ENCODE data around the gene PTPRE.

PTPRE gene

DNA sequence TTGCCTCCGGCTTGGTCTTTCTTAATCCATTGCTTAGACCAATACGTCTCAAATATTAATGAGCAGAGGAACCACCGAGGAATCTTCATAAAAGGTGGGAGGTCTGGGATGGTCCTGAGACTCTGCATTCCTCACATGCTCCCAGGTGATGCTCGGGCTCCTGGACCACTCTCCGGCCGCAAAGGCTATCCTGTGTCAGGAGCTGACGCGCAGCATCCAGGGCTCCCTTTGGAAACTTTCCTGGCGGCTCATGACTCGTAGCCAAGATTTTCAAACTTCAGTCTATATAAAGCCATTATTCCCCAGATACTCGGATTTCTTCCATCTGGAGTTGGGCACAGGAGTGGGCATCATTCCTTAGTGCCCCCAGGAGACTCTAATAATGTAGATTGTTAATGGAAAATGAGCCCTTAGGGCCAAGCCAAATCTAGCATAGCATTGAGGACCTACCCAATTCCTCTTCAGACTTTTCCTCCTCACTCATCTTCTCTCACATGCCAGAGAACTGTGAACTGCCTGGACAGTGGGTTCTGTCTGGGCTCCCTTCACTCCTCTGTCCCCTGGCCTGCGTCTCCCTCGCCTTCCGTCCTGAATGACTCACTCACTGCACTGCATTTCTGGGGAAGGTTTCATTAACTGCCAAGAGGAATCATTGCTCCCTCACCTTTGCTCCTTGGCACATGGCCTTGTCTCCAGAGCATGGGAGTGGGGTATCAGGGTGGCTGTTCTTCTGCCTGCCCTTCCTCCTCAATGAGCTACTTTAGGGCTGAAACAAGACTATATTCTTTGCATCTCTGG lies 130.0 kb downstream of the PTPRE start:
- TF ChIP-seq ZFX (IDR thresholded peaks at IDR 0.05), result no peak
- TF ChIP-seq, protein P1, sequence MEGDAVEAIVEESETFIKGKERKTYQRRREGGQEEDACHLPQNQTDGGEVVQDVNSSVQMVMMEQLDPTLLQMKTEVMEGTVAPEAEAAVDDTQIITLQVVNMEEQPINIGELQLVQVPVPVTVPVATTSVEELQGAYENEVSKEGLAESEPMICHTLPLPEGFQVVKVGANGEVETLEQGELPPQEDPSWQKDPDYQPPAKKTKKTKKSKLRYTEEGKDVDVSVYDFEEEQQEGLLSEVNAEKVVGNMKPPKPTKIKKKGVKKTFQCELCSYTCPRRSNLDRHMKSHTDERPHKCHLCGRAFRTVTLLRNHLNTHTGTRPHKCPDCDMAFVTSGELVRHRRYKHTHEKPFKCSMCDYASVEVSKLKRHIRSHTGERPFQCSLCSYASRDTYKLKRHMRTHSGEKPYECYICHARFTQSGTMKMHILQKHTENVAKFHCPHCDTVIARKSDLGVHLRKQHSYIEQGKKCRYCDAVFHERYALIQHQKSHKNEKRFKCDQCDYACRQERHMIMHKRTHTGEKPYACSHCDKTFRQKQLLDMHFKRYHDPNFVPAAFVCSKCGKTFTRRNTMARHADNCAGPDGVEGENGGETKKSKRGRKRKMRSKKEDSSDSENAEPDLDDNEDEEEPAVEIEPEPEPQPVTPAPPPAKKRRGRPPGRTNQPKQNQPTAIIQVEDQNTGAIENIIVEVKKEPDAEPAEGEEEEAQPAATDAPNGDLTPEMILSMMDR (conservative IDR thresholded peaks at IDR 0.05), result no peak

GRCh38 chr10:128040096-128040495 lies 133.2 kb downstream of the PTPRE start:
- no peak overlapping the region for H3K27ac ChIP-seq

More for the DNA sequence above, 130.0 kb downstream of the PTPRE start:
- no peak overlapping the region for H3K27ac ChIP-seq

DNA sequence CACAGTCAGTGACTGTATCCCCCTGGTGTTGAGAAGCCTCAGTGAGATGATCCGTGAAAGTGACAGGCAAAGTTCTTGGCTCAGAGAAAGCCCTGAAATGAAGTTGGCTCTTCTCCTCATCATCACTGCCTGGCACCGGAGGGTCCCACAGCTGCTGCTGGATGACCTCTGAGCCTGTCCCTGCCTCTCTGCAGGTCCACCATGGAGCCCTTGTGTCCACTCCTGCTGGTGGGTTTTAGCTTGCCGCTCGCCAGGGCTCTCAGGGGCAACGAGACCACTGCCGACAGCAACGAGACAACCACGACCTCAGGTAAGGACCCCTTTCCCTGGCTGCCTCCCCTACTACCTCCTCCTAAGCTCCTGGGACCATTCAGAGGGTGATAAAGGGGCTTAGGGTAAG lies 133.8 kb downstream of the PTPRE start:
- TF ChIP-seq, protein P1 (conservative IDR thresholded peaks at IDR 0.05), result no peak
- TF ChIP-seq ZFX (IDR thresholded peaks at IDR 0.05), result no peak
- no peak overlapping the region for H3K27ac ChIP-seq

More at GRCh38 chr10:128040096-128040495, 133.2 kb downstream of the PTPRE start:
- TF ChIP-seq, protein P1 (conservative IDR thresholded peaks at IDR 0.05), result no peak
- no peak for TF ChIP-seq ZFX (IDR thresholded peaks at IDR 0.05)

- TF ChIP-seq, protein P1 (conservative IDR thresholded peaks at IDR 0.05), result no peak
- TF ChIP-seq ZFX (IDR thresholded peaks at IDR 0.05), result no peak
- no peak overlapping the region for H3K27ac ChIP-seq
Measured at GRCh38 chr10:128042131-128042610, 135.3 kb downstream of the PTPRE start.

DNA sequence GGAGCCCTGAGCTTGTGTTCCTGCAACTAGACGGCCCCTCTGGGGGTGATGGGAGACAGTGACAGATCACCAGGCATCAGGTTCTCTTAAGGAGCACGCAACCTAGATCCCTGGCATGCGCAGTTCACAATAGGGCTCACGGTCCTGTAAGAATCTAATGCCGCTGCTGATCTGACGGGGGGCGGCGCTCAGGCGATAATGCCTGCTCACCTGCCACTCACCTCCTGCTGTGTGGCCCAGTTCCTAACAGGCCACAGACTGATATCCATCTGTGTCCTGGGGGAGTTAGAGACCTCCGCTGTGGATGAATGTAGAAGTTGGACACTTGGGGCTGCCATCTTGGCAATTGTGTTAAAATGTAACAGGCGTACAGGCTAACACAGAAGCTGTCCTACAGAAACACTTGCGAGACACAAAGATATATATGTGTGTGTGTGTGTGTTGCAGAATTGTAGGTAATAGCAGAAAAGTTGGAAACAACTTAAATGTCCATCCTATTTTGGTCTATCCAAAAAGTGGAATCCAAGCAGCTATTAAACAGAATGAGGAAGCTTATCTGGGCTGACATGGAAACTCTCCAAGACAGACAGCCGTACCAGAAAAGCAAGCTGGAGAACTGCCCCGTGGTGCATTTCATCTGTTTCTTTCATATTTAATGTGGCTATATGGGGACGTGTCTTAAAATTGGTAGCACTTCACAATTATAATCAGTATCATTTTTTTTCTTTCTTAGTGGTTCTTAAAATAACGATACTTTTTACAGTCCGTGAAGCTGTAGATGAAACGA lies 136.5 kb downstream of the PTPRE start:
- no peak for TF ChIP-seq ZFX (IDR thresholded peaks at IDR 0.05)
- TF ChIP-seq, protein P1 (conservative IDR thresholded peaks at IDR 0.05), result no peak
- no peak overlapping the region for H3K27ac ChIP-seq

DNA sequence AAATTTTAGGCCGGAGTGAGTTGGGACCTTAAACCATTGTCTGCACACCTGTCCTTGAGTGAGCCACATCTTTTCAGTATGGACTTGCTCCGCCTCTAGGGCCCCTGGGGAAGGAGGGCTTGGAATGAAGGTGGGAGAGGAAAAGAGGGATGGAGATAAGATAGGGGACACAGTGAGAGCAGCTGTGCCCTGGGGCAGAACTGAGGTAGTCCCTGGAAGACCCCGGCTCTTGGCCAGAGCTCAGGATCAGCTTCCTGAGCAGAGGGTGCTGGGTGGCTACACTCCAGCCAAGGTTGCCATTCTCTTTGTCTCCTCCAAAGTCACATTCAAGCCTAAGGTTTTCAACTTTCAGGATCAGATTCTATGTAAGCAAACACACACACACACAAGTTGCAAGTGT lies 137.3 kb downstream of the PTPRE start:
- no peak for TF ChIP-seq ZFX (IDR thresholded peaks at IDR 0.05)
- TF ChIP-seq, protein P1 (conservative IDR thresholded peaks at IDR 0.05), result no peak
- no peak overlapping the region for H3K27ac ChIP-seq

Measured in C4-2B (cell line).